Middle frontal gyrus (tissue), 1 donor: ENCODE results near the gene AOAH.
A peak's percentile ranks its signal among the peaks of the same experiment; 100 is the strongest.

Experiments
- DNase-seq: peaks from one replicate; pipeline ENCODE4 v3.0.0-alpha.2; 2015; ENCODE audit warnings: low spot score; ENCODE audit errors: extremely low spot score

Gene AOAH

DNA sequence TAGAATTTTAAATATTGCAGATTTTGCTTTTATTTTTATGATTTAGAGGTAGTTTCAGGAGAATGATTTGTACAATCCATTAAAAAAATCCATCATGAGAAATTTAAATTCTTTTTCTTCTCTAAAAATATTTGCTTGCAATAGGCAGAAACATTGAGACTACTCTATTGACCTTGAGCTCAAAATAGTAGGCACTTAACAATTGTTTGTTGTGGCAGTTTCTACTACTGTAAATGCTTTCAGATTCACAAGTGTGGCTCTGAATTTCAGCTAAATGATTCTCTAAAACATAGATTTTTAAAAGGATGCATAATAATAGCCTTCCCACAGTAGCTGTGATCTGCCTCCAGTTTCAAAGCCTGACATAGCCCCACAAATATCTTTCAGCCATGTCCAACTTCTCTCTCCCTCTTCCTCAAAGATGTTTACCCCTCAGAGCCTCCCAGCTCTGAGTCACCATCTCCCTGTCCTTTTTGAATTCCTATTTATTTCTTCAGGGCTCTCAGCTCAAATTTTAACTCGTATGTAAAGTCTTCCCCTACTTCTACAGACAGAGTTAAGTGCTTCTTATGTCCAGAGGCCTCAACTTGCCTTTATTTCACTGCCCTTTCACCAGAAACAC is 160.5 kb downstream of the AOAH start:
- no peak for DNase-seq

DNA sequence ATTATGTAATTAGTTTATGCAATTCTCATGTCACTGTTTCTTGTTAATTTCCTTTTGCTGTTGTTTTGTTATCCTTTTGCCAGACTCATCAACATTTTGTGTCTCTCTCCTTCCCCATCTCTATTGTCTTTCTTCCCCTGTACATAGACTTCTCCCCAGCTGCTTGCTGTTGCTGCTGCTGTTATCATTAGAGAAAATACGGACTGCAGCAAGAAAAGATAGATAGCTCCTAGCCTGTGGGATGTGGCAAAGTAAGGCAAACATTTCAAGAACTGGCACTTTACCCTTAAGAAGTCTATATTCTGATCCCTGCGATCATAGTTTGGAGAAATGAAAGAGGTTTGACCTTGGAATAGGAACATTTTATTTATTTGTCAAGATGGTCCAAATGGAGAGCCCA is 162.2 kb downstream of the AOAH start:
- DNase-seq = no peak

DNA sequence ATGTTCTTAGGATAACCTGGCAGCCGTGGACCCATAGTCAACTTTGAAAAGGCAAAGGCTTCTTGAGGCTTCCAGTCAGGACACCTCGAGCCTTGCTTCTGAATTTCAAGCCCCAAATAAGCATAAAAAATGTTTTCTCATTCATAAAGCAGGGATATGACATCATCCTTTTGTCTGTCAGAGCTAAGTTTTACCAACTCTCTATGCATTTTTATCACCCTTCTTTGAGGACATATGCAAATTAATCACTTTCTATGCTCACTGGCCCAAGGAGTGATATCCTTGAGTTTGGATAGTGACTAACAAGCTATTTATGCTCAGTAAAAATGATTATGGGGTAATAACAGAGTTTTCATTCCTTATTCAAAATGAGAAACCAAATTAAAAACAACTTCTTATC is 175.3 kb downstream of the AOAH start:
- no peak for DNase-seq

DNA sequence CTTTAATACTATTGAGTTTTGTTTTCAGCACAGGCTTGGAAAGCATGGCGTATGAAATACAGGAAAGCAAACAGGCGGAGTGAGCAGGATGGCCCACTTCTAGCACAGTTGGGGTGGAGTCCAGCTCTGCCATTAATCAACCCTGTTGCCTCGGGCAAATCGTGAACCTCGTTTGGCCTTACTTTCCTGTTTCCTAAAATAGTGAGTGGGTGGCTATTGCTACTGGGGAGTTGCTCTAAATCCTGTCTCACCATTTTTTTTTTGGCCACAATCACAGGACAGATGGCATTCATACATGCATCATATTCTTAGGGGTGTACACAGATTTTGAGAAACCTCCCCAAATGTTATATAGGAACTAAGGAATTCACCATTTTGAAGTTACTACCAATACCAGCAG is 176.9 kb downstream of the AOAH start:
- DNase-seq = no peak

DNA sequence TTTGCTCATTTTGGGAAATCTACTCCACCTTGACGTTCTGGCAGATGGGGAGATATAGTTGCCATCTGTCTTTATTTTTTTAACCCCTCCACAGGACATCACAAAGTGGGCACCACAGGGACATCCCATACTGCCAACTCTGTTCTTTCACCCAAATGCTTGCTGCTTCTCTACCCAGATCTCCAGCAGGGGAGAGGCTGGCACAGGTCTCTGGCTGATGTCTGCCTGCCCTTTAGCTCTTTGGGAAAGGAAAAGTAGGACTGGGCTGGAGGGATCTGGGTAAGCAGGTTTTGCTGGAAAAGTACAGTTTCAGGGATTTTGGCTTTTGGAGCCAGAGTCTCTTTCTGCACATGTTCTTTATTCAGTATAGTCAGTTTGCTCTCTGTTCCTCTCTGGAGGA is 178.0 kb downstream of the AOAH start:
- no peak for DNase-seq

DNA sequence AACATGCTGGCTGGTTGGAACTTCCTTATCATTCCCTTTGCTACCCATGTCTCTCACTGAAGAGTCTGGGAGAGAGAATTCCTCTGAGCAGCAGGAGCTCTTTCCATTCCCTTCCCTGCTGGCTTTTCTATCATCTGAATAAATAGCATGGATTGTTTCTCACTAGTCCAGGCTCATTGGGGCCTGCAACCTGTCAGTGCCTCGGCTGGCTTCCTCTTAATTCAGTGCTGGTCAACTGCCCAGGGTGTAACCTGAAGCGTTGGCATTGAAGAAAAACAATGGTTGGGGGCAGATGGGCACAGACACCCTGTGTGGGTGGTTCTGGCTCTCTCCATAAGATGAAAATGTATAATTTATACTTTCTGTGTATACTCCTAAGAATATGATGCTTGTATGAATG is 179.0 kb downstream of the AOAH start:
- no peak for DNase-seq

DNA sequence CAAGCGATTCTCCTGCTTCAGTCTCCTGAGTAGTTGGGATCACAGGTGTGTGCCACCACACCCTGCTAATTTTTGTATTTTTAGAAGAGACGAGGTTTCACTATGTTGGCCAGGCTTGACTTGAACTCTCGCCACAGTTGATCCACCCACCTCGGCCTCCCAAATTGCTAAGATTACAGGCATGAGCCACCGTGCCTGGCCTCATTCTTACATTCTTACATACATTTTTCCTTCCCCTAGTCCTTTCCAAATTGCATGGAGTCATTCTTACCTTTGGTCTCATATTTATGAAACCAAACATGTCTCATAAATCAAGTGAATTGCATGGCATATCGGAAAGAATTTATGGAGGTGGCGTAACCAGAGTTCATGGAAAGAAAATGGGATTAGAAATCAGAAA is 186.2 kb downstream of the AOAH start:
- DNase-seq = no peak

DNA sequence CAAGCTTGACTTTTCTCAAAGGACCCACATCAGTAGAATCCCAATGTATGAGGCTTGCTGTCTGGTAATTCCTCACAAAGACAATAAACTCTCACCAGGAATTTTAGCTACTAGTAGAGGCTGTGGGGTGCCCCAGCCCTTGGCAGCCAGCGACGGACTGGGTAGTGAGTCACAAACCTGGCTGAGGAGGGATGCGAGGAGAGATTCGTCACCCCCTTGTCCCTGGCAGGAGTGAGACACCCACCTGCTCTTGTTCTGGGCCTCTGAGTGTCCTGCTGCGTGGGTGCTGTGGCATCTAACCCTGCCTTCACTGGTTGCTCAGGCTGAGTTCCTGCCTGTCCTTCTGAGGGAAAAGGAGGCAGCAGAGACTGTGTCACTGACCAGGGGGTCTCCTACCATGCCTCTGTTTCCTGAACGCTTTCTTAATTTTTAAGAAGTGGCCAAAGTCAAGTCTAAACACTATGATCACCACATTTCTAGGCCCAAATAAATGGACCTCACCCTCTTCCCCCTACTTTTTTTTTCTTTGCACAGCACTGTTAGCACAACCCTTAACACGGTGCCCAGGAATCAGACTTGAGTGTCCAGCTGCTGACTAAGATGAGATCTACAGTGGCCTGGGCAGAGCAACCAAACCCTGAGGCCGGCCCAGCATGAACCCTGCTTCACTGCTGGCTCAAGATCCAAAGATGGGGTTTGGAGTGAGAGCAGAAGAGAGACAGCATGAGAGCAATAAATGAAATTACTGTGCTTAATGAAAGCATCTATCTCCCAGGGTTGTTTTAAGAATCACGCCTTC is 188.2 kb downstream of the AOAH start:
- DNase-seq = no peak

DNA sequence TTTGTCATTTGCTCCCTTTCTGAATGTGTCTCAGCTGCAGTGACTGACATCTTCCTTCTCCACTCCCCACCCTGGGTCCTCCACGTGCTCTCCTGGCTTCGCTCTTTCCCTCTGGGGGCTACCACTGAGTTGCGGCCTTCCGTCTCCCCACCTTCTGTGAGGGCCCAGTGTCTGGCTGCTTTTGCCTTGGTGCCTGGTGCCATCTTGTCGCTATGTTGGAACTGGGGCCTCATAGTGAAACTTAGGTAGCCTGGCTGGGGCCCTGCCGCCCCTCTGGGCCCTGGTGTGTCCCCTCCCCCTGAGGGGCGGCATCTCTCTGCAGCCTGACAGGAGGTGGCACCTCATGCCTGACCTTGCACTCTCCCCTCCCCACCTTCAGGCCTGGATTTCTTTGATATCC is 190.6 kb downstream of the AOAH start:
- no peak for DNase-seq

DNA sequence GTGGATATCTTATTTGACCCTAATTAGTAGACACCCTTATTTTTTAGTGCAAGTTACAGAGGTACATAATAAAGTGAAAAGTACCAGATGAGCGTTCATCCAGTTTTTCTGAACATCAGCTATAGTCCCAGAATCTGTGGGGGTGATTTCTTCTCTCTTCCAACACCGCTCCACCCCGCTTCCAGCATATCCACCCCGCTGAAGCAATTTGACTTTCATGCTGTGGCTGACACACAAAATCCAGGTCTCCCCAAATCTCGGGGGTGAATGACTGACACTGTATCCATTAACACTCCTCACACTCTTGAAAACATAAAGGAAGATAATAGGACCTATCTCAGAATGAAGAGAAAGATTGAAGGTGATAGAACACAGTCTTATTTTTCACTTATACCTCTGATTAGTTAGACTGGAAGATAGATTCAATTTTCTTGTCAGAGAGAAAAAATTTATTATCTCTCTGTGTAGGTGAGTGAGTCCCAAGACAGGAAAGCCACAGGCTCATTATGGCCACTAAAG is 191.3 kb downstream of the AOAH start:
- DNase-seq = no peak

DNA sequence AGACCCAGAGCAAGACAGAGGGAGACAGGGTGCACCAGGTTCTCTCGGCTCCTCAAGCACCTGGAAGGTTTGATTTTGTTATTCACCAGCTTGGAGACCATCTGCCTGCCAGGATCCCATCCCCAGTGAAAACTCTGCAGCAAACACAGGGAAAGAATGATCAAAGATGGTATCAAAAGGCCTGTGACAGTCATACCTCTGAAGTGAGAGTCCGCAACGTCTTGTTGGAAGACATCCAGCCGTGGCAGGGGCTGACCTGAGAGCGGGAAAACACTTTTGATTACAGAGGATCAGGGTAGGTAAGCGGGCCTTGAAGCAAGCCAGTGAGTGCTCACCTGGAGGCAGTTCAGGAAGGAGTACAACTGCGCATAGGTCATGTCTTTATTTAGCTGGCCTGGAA is 192.3 kb downstream of the AOAH start:
- DNase-seq = no peak

DNA sequence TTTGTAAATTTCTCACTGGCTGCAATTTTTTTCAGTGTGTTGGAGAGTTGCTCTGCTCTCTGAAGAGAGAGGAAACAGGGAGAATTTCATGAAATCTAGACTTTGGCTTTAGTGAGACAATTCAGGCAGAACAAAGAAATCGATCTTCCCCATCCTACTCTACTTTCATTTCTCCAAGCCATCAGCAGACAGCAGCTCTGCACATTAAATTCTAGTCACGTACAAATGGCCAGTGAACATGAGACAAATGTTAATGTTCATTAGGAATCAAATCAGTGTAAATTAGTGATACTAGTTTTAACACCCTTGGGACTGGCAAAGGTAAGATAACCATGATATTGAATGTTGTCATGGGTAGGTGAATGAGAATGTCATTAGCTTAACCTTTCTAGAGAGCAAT is 193.8 kb downstream of the AOAH start:
- DNase-seq = no peak

DNA sequence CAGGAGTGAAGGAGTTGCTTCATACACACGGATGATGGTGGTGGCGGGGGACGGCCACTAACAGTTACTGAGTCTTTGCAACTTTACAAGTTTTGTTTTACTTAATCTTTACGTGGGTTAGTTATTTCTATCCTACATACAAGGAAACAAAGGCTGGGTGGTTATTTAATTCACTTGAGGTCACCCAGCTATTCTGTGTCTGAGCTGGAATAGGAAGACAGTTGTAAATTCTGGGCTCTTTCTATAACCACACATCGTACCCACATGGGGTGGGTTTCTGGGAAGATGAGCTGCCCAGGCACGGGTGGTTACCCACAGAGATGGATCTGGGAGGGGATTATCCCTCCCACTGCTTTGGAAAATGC is 196.8 kb downstream of the AOAH start:
- no peak for DNase-seq

DNA sequence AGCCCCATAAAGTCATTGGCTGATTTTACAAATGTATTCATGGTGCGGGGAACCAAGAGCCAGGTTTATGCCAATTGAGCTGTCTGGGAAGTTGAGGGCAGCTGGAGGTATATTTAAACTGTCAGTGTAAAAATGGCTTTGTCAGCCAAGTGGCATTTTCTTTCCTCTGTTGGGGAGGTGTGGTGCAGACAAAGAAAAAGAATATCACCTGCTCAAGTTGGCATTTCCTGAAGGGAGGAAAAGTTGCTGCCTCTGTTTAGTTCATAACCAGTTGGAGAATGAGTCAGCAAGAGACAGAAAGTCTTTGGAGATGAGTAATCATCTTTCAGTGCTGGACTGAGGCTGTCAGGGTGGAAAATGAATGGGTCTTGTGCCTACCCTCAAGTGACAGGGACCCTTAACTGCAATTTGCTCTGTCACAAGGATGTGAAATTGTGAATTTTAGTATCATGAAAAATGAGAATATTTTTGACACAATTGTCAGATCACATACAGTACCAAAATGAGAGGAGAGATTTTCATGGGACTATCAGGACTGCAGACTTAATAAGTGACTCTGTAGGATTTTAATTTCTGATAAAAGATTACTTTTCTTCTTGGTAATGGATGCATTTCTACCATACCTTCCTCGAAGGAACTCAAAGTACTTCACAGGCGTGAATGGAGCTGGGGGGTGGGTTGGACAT is 197.3 kb downstream of the AOAH start:
- DNase-seq = no peak

DNA sequence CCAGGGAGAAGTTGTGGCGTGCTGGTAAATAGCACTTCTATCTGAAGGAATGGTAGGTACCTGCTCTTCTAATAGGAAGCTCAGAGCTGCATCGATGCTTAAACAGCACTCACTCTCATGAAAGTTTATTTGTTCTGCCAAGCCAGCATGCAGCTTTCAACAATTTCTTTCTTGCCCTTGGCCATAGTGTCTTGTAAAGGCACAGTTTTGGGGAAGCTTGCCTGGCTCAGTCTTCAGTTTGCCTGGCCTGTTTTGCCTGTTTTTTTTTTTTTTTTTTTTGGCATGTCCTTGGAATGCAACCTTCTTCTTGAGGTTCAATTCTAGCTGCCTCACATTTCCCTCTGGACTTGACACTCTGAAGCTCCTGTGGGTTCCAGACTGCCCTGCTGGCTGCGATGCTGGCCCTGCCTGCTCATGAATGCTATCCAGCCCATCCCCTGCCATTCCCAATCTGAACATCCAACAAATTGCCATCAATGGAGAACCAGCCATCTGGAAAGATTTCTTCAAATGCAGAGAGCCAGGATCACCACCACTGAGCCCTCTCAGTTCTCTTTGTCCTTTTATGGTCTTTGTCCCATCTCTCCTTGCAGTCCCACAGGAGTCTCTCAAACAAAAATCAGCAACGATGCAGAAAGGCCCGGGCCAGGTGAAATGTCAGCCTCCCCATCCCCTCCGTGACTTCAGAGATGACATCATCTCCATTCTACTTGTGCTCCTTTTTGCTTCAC is 200.8 kb downstream of the AOAH start:
- no peak for DNase-seq

DNA sequence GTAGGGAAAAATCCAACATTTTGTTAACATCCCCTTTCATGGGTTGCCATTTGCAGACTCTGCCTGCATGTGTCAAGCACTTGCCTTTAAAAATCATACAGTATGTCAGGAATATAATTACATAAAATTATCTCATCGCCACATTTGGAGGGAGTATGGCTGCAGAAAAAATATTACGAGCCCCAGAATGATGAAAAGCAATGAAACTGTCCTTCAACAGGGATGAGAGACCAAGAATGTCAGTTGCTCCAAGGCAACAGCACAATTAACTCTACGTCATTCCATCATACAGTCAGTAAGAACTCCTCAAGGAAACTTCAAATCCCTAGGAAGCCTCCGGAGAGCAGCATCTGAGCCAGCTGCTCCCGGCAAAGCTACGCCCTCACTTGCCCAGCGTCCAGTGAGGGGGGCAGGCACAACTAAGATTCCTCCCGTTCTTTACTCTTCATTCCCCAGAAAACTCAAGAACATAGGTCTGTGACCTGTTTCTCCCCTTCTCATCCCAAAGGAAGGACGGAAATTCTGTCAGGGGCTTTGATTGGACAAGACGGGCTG is 201.8 kb downstream of the AOAH start:
- DNase-seq = no peak

DNA sequence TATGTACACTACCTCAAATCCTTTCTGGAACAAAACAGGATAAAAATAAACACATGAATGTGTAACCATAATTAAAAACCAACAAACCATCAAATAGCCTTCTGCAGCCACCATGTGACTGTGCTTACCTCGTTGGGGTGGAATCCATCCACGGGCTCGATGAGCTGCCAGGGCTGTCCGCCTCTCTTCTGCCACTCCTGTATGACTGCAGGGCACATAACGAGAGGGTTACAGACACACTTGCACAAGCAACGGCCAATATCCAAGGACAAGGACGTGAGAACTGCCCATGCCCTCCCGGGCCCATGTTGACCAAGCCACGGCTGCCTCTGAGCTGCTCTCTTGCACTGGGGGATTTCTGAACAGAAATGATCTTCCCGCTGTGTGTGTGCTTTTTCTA is 202.4 kb downstream of the AOAH start:
- DNase-seq = no peak

DNA sequence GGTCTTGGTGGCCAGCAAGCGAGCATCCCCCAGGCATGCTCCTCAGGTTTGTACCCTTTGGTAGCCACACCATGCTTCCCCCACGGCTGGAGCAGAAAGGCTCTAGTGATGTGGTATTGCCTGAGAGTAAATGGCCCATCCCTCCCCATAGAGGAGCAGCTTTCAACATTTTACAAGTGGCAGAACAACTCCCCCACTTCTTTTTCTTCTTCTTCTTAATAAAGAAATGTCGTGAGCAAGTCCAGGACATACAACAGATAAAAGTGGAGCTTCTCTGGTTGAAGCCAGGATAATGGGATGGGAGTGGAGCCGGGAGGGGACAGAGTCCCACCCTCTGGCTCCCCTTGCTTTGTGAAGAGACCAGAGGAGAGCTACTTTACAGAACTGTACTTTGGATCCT is 203.2 kb downstream of the AOAH start:
- DNase-seq = no peak

DNA sequence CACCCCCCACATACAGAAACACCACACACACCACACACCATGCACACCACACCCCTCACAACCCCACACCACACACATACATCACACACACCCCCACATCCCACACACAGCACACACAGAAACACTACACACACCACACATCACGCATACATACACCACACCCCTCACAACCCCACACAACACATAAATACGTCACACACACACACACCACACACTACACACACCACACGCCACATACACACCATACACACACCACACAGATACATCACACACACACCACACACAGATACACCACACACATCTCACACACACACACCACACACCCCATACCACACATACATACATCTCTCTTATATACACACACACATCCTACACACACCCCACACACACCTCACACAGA is 208.4 kb downstream of the AOAH start:
- DNase-seq = no peak

DNA sequence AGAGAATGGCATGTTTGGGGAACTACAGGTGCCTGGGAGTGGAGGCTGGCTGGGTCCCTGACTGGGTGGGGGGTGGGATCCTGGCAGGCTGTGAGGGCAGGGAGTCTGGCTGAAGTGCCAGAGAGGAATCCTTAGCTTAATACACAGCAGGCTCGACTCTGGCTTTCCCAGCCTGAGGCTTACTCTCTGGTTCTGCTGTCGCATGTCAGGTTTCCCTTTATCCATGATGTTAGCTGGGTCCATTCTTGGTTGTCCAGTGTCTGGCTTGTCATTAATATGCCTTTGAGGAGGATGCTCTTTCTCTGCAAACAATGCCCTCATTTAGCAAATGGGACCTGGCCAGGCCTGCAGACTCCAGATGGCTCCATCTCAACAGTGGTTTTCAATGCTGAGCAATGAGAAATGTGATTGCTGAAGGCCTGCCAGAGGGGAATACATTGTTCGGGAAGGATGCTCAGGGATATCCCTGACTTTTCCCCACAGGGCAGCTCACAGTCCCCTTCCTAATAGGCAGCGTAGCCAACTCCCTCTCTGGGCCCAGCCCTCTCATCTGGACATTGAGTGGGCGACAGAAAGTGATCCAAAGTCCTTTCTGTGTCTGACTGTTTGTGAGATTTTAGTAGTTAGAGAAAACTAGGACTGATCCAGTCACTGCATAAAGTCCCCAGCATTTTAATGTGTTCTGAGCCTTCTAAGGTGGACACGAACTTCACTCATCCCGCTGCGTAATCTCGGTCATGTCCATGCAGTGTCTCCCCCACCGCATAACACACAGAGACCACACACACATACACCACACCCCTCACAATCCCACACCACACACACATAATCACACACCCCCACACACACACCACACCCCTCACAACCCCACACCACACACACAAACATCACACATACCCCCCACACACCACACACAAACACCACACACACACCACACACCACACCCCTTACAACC is 209.7 kb downstream of the AOAH start:
- DNase-seq = peak; percentile 66
